Measurements from ENCODE around the gene TCEAL7.
A peak's percentile ranks its signal among the peaks of the same experiment; 100 is the strongest.
"Not testable (repeated sequence)": the region's sequence is repeated elsewhere in the genome, so short reads cannot be mapped to it uniquely, and the experiment has no call there.

TCEAL7 gene, protein sequence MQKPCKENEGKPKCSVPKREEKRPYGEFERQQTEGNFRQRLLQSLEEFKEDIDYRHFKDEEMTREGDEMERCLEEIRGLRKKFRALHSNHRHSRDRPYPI

GRCh38 chrX:103329991-103330390 lies at the start of gene TCEAL7:
Gene TCEAL7, plus strand, starts transcription at chrX:103330239. Its CDS starts 1,165 bp downstream, at chrX:103331404.
- DNase-seq (ENCODE audit: low spot score) = peak; percentile 88

DNA sequence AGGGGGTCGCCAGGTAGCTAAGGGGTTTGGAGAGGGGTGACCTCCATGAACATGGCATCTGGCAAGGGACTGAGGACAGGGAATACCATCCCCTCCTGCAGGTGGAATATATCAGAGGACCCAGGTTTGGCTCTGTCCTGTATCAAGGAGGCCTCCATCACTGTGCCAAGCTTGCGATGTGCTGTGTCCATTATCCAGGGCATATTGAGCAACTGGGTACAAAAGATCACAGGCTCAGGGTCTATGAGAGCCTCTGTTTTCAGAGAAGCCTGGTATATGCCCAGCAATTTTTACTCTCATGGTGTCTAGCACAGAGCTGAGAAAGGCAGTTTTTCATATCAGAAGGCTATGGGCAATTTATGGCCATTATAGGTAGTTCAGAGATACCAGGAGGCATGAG lies 36.9 kb upstream of the TCEAL7 start:
- DNase-seq (ENCODE audit: low spot score) = no peak

- DNase-seq (ENCODE audit: low spot score) = no peak
These were observed 25.3 kb upstream of the TCEAL7 start for GRCh38 chrX:103304705-103305104.

GRCh38 chrX:103305666-103306065 lies 24.4 kb upstream of the TCEAL7 start:
- DNase-seq (ENCODE audit: low spot score) = not testable (repeated sequence)

- no peak for DNase-seq (ENCODE audit: low spot score)
These were observed 20.0 kb upstream of the TCEAL7 start for GRCh38 chrX:103309860-103310554.

DNA sequence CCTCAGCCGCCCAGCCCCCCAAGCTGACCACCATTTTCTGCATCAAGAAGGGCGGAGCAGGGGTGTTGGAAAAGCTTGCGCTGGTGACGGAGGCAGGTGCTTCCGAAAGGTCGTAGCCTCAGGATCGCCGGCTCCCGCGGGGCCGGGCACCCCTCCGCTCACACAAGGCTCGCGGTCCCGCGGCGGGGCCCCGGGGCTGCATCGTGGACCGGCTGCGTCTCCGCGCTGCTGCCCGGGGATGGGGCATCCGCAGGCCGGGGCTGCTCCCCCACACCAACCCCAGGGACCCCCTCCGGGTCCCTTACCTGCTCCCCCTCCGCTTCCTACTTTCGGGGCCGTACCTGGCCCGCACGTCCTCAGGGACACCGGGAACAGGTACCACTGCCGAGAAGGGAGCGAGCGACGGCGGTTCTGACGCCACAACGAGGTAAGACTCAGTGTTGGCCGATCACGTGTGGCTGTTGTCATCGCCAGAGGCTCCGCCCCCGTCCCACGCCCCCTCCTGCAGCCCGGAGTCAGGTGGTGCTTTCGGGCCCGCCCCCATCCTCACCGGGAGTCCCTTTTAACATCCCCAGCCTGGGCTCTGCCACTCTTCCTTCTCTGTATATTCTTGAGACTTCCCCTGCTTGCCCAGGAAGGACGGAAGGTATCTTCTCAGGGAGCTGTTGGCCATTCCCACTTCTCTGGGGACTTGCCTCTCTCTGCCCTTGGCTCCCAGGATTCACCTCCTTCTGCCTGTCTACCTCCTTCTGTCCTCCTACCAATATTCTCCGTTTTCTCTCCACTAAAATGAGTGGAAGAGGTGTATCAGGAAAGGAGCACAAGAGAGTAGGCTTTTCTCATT lies 19.3 kb upstream of the TCEAL7 start, which contains the start of gene BEX2:
Gene BEX2, minus strand, starts transcription at position 436 of the 844 bp plus-strand sequence. CDS start 1,014 bp downstream, outside the sequence.
- DNase-seq (ENCODE audit: low spot score) = peak; percentile 90

- no peak for DNase-seq (ENCODE audit: low spot score)
These were observed 18.6 kb upstream of the TCEAL7 start for GRCh38 chrX:103311399-103311780.

DNA sequence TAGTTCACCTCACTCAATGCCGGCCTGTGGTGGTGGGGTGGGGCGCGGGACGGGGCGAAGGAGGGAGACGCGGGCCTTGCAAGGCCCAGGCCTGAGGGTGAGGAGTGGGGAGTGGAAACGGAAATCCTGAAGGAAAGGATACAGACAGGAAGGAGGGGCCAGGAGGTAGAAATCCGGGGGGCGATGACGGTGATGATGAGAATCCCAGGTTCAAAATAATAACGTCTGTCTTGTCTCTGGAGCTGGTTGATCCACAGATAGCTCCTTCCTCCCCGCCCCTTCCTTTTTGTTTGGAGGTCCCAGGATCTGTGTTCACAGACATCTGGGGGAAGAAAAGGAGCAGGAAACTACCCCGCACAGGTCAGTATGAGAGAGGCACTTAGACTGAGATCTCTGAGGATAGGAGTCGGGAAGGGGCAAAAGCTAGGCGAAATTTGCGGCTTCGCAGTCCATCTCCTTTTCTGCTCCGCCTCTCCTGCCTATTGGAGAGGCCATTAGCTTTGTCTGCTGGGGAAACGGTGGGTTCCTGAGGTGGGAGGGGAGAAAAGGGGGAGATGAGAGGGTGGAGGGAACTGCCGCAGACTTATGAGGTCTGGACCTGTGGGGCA lies 746 bp downstream of the TCEAL7 start:
- peak; percentile 4 for DNase-seq (ENCODE audit: low spot score)

DNA sequence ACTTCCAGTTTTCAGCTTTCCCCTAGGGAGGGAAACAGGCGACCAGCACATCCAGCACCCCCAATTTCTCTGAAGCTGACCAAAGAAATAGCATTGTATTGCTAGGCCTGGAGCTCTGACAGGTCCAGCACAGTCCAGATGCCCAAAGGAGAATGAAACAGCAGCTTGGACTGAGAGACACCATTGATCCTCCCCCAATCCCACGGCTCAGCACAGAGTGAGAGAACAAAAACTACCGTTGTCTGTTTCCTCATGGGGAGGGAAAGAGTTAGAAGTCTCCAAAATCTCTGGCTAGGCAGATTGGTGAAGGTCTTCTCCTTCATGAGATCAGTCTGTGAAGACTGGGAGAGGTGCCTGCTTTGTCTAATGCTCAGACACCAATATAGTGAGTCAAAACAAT lies 8.6 kb downstream of the TCEAL7 start:
- peak; percentile 51 for DNase-seq (ENCODE audit: low spot score)

DNA sequence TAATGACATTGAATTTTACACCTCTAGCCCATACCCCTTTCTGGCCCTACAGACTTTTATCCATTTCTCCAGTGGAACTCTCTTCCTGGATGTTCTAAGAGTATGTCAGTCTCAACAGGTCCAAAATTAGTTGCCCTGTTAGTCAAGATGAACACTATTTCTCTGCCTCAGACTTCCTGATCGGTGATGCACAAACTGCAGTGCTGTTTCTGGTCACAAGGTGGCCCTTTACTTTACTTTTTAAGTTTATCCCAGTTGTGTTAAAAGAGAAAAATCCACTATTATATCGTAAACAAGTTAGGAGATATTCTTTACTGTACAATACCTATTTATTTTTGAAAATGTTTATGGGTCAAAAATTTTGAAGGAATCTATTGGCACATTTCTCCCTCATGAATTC lies 13.1 kb downstream of the TCEAL7 start:
- peak; percentile 37 for DNase-seq (ENCODE audit: low spot score)

DNA sequence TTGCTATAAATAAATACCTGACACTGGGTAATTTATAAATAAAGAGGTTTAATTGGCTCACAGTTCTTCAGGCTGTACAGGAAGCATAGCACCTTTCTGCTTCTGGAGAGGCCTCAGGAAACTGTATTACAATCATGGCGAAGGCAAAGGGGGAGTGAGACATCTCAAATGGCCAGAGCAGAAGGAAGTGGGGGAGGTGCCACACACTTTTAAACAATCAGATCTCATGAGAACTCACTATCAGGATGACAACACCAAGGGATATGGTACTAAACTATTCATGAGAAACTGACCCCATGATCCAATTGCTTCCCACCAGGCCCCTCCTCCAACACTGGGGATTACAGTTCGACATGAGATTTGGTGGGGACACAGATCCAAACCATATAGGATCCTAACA lies 14.6 kb downstream of the TCEAL7 start:
- DNase-seq (ENCODE audit: low spot score) = no peak

- DNase-seq (ENCODE audit: low spot score) = no peak
These were observed 17.8 kb downstream of the TCEAL7 start for GRCh38 chrX:103347682-103348397.

DNA sequence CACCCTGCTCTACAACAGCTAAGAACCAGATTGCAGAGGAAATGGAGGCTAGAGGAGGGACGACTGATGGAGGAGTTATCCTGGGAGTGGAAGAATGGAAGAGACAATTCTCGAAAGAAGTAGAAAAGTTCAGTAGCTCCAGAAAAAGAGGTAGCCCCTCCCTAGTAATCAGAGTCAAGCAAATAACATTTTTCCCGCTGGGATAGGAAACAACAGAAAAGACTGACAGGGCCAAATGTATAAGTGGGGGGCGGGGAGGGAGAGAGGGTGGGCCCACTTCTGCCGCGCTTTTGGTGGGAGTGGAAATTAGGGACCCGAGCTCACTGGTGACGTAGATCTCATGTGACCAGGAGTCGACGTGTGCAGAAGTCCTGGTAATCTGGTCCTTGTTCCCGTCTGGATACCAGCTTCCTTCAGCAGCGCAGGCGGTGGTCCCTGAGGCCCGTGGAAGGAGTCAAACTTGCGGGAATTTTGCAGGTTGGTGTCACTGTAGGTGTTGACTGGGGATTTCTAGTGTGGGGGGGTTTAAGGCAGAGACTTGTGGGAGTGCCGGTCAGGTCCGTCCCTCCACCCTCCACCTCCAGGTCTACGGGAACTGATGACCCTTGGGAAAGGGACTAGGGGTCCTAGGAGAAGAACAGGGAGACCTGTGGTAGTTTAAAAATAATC lies 26.2 kb downstream of the TCEAL7 start, which contains the start of gene TCEAL9:
Gene TCEAL9, plus strand, starts transcription at position 377 of the 669 bp plus-strand sequence. CDS start 1,179 bp downstream, outside the sequence.
- DNase-seq (ENCODE audit: low spot score) = peak; percentile 78

DNA sequence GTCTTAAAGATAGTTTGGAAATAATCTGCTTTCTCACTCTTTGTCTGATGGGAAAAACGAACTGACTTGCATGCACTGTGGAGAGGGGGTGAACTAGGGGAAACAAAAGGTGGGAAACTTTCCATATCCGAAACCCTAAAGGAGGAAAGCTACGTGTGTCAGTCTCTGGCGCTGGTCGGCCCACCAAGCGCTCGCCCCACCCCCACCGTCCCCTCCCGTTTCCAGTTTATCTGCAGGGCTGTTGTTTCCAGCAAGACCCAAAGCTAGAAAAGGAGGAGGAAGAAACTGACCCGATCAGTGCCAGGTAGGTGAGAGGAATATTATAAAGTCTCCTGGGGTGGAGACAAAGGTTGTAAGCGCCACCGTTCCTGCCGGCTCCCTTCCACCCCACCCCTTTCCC lies 26.8 kb downstream of the TCEAL7 start:
- DNase-seq (ENCODE audit: low spot score) = peak; percentile 25

DNA sequence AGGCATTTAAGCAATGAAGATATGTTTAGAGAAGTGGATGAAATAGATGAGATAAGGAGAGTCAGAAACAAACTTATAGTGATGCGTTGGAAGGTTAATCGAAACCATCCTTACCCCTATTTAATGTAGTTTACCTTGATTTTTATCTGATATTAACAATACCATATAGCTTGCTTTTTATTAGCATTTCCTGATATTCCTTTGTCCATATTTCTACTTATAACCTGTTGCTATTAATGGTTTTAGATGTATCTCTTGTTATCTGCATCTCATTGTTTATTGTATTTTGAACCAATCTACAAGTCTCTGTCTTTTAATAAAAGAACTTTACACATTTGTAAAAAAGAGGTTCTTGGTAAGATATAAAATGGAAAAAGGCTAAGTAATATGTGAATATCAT lies 27.8 kb downstream of the TCEAL7 start:
- DNase-seq (ENCODE audit: low spot score) = no peak

DNA sequence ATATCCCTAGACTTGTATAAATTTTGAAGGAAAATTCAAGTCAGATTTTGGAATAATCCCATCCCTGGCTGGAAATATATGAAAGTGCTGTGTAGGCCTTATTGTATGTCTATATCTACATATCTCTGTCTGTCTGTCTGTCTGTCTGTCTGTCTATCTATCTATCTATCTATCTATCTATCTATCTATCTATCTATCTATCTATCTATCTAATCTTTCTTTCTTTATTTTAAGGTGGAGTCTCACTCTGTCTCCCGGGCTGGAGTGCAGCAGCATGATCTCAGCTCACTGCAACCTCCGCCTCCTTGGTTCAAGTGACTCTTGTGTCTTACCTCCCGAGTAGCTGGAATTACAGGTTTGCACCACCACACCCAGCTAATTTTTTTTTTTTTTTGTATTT lies 29.6 kb downstream of the TCEAL7 start:
- DNase-seq (ENCODE audit: low spot score) = not testable (repeated sequence)

- no peak for DNase-seq (ENCODE audit: low spot score)
These were observed 30.1 kb downstream of the TCEAL7 start for GRCh38 chrX:103360092-103360491.

GRCh38 chrX:103360916-103361315 lies 30.9 kb downstream of the TCEAL7 start:
- no peak for DNase-seq (ENCODE audit: low spot score)

- no peak for DNase-seq (ENCODE audit: low spot score)
These were observed 31.8 kb downstream of the TCEAL7 start for GRCh38 chrX:103361798-103362197.

- DNase-seq (ENCODE audit: low spot score) = no peak
These were observed 32.4 kb downstream of the TCEAL7 start for GRCh38 chrX:103362474-103362873.

GRCh38 chrX:103363046-103363445 lies 33.0 kb downstream of the TCEAL7 start:
- no peak for DNase-seq (ENCODE audit: low spot score)

Data from Ammon's horn (tissue), 1 donor.